IPS DF 6.9 (cell line): ENCODE data around the gene FHIT.

Experiments used
- DNase-seq: peaks from one replicate; pipeline ENCODE4 v3.0.0-alpha.2; 2013; ENCODE audit warnings: low read depth, low spot score
- H3K27ac ChIP-seq: one replicate; pipeline ENCODE4 v1.5.1; 2013; ENCODE audit warnings: low read length, control low read depth
- H3K27me3 ChIP-seq: 2 replicates; pipeline ENCODE4 v1.6.1; 2013; ENCODE audit warnings: mild to moderate bottlenecking, low read length; ENCODE audit not compliant: control insufficient read depth, insufficient read depth
- H3K36me3 ChIP-seq: 2 replicates; pipeline ENCODE4 v1.6.1; 2013; ENCODE audit warnings: low read length; ENCODE audit not compliant: control insufficient read depth, insufficient read depth
- H3K4me1 ChIP-seq: 2 replicates; pipeline ENCODE4 v1.6.1; 2013; ENCODE audit warnings: low read length; ENCODE audit not compliant: control insufficient read depth, insufficient read depth
- H3K4me3 ChIP-seq: 2 replicates; pipeline ENCODE4 v1.5.1; 2013; ENCODE audit warnings: mild to moderate bottlenecking, low read length
- H3K9me3 ChIP-seq: 2 replicates; pipeline ENCODE4 v1.6.1; 2013; ENCODE audit warnings: low read length, inconsistent platforms; ENCODE audit not compliant: control insufficient read depth, insufficient read depth
- WGBS: extraction: QIAGEN DNeasy Blood & Tissue Kit; methylation state at CpG from one replicate; pipeline ENCODE4 v1.1.7; 2013; ENCODE audit warnings: mixed read lengths, missing lambda C conversion rate; ENCODE audit not compliant: insufficient read length, insufficient coverage; 5-methylcytosine and 5-hydroxymethylcytosine counted together

The FHIT gene

GRCh38 chr3:59904296-59904695 lies 1347.0 kb downstream of the FHIT start:
- no peak overlapping the region for H3K4me3 ChIP-seq
- H3K36me3 ChIP-seq: no peaks in the 10 kb centered on the region
- no peaks in the 10 kb centered on the region for H3K27me3 ChIP-seq
- DNase-seq: no peak
- no CpG with 5 or more reads among the region's 3 CpGs for WGBS
- no peaks in the 10 kb centered on the region for H3K4me1 ChIP-seq
- no peaks in the 10 kb centered on the region for H3K9me3 ChIP-seq
- H3K27ac ChIP-seq: no peak overlapping the region

GRCh38 chr3:59899061-59899460 lies 1352.2 kb downstream of the FHIT start:
- no peaks in the 10 kb centered on the region for H3K4me1 ChIP-seq
- no peaks in the 10 kb centered on the region for H3K27me3 ChIP-seq
- no CpG with 5 or more reads among the region's 1 CpG for WGBS
- DNase-seq: no peak
- no peak overlapping the region for H3K27ac ChIP-seq
- no peaks in the 10 kb centered on the region for H3K36me3 ChIP-seq
- H3K4me3 ChIP-seq: no peak overlapping the region
- H3K9me3 ChIP-seq: no peaks in the 10 kb centered on the region

GRCh38 chr3:59895972-59896371 lies 1355.3 kb downstream of the FHIT start:
- Histone ChIP-seq H3K27ac (no peak overlapping the region), H3K36me3 (no peaks in the 10 kb centered on the region), H3K4me1 (no peaks in the 10 kb centered on the region), H3K4me3 (no peak overlapping the region), H3K9me3 (no peaks in the 10 kb centered on the region), H3K27me3 (no peaks in the 10 kb centered on the region)
- DNase-seq: no peak
- WGBS: no CpG with 5 or more reads among the region's 3 CpGs

- H3K9me3 ChIP-seq: no peaks in the 10 kb centered on the region
- no CpG with 5 or more reads among the region's 2 CpGs for WGBS
- no peak overlapping the region for H3K4me3 ChIP-seq
- no peaks in the 10 kb centered on the region for H3K36me3 ChIP-seq
- H3K4me1 ChIP-seq: no peaks in the 10 kb centered on the region
- H3K27ac ChIP-seq: no peak overlapping the region
- DNase-seq: no peak
- H3K27me3 ChIP-seq: no peaks in the 10 kb centered on the region
Observed at GRCh38 chr3:59894425-59895121, 1356.7 kb downstream of the FHIT start.

- no peak for DNase-seq
- Histone ChIP-seq H3K4me1 (no peaks in the 10 kb centered on the region), H3K9me3 (no peaks in the 10 kb centered on the region), H3K27ac (no peak overlapping the region), H3K4me3 (no peak overlapping the region), H3K27me3 (no peaks in the 10 kb centered on the region), H3K36me3 (no peaks in the 10 kb centered on the region)
- WGBS: no CpG with 5 or more reads among the region's 3 CpGs
Observed at GRCh38 chr3:59890639-59891038, 1360.6 kb downstream of the FHIT start.

GRCh38 chr3:59886790-59887189 lies 1364.5 kb downstream of the FHIT start:
- no peaks in the 10 kb centered on the region for H3K4me1 ChIP-seq
- no peaks in the 10 kb centered on the region for H3K9me3 ChIP-seq
- H3K36me3 ChIP-seq: no peaks in the 10 kb centered on the region
- no peak overlapping the region for H3K4me3 ChIP-seq
- no CpG with 5 or more reads among the region's 1 CpG for WGBS
- DNase-seq: no peak
- H3K27me3 ChIP-seq: no peaks in the 10 kb centered on the region
- no peak overlapping the region for H3K27ac ChIP-seq

- H3K36me3 ChIP-seq: no peaks in the 10 kb centered on the region
- no peak overlapping the region for H3K27ac ChIP-seq
- no peaks in the 10 kb centered on the region for H3K9me3 ChIP-seq
- no CpG with 5 or more reads among the region's 2 CpGs for whole genome bisulfite sequencing
- no peak overlapping the region for H3K4me3 ChIP-seq
- no peak for DNase-seq
- H3K27me3 ChIP-seq: no peaks in the 10 kb centered on the region
- H3K4me1 ChIP-seq: no peaks in the 10 kb centered on the region
Observed at GRCh38 chr3:59885899-59886400, 1365.3 kb downstream of the FHIT start.

GRCh38 chr3:59885101-59885500 lies 1366.2 kb downstream of the FHIT start:
- H3K27ac ChIP-seq: no peak overlapping the region
- no peaks in the 10 kb centered on the region for H3K4me1 ChIP-seq
- no CpG with 5 or more reads among the region's 4 CpGs for WGBS
- DNase-seq: no peak
- no peaks in the 10 kb centered on the region for H3K36me3 ChIP-seq
- H3K9me3 ChIP-seq: no peaks in the 10 kb centered on the region
- H3K27me3 ChIP-seq: no peaks in the 10 kb centered on the region
- no peak overlapping the region for H3K4me3 ChIP-seq

GRCh38 chr3:59884409-59884808 lies 1366.8 kb downstream of the FHIT start:
- H3K36me3 ChIP-seq: no peaks in the 10 kb centered on the region
- no CpG with 5 or more reads among the region's 2 CpGs for WGBS
- no peak for DNase-seq
- no peak overlapping the region for H3K27ac ChIP-seq
- H3K9me3 ChIP-seq: no peaks in the 10 kb centered on the region
- H3K27me3 ChIP-seq: no peaks in the 10 kb centered on the region
- H3K4me1 ChIP-seq: no peaks in the 10 kb centered on the region
- H3K4me3 ChIP-seq: no peak overlapping the region

GRCh38 chr3:59882746-59883145 lies 1368.5 kb downstream of the FHIT start:
- Histone ChIP-seq H3K36me3 (no peaks in the 10 kb centered on the region), H3K27me3 (no peaks in the 10 kb centered on the region), H3K27ac (no peak overlapping the region), H3K4me1 (no peaks in the 10 kb centered on the region), H3K4me3 (no peak overlapping the region), H3K9me3 (no peaks in the 10 kb centered on the region)
- DNase-seq: no peak
- WGBS: no CpG with 5 or more reads among the region's 2 CpGs

- DNase-seq: no peak
- Histone ChIP-seq H3K27me3 (no peaks in the 10 kb centered on the region), H3K9me3 (no peaks in the 10 kb centered on the region), H3K4me1 (no peaks in the 10 kb centered on the region), H3K27ac (no peak overlapping the region), H3K36me3 (no peaks in the 10 kb centered on the region), H3K4me3 (no peak overlapping the region)
- WGBS: no CpG with 5 or more reads among the region's 2 CpGs
Observed at GRCh38 chr3:59880717-59881116, 1370.5 kb downstream of the FHIT start.
